ENCODE measurements around the gene SMG5.

- TF ChIP-seq CTCF (IDR thresholded peaks at IDR 0.05) (no peak), ZFX (IDR thresholded peaks at IDR 0.05; ENCODE audit: borderline replicate concordance) (no peak)
Measured at GRCh38 chr1:156281281-156281680, 1.3 kb downstream of the SMG5 start.
